Pancreas (tissue), 10 donors: ENCODE data around the gene RTL9. TPM values are rescaled to one million over a fixed set of nuclear protein-coding genes. Genes with fewer than 3 reads are reported as not detected.

Source experiments
- ATAC-seq, 4 donors: fragments of 200-7000 bp; cut with Tn5 transposase; one replicate each; pipeline versions ENCODE4 v1.8.0 to v1.9.1; 2020; ENCODE audit warnings: mild to moderate bottlenecking in 4 of 4, moderate library complexity in 4 of 4
- DNase-seq, 6 donors: peaks; one replicate each; pipeline ENCODE4 v3.0.0-alpha.2; 2020
- FAIRE-seq: peaks from 2 replicates; lab custom pipeline; 2012; peaks lifted over from hg19 to GRCh38; lab: Jason Lieb, UNC
- H3K27ac ChIP-seq, 4 donors: fragments of 200-600 bp; sonication (generic); 1 replicate in 3 of 4; 2 replicates in 1 of 4; pipeline versions ENCODE4 v1.5.0 to v1.8.0; 2020
- H3K27me3 ChIP-seq, 4 donors: fragments of 200-600 bp; one replicate each; pipeline ENCODE4 v1.8.0; 2021
- H3K36me3 ChIP-seq, 3 donors: fragments of 200-600 bp; sonication (generic) in 1 of 3; one replicate each; pipeline versions ENCODE4 v1.5.0 to v1.8.0; 2020 to 2021
- H3K4me1 ChIP-seq, 3 donors: fragments of 200-600 bp; one replicate each; pipeline ENCODE4 v1.8.0; 2021
- H3K4me3 ChIP-seq, 4 donors: fragments of 200-600 bp; sonication (generic) in 2 of 4; one replicate each; pipeline versions ENCODE4 v1.5.0 to v1.8.0; 2020 to 2021
- H3K9me3 ChIP-seq, 4 donors: fragments of 200-600 bp; one replicate each; pipeline ENCODE4 v1.8.0; 2021
- whole genome bisulfite sequencing, 2 donors: extraction: QIAGEN DNeasy Blood & Tissue Kit; methylation state at CpG; one replicate each; pipeline ENCODE4 v1.1.7; 2013; 5-methylcytosine and 5-hydroxymethylcytosine counted together
- intact Hi-C, 3 donors: fragments of 100-400 bp; cut with DNase I; formaldehyde crosslinking; loops; one replicate each; pipeline versions ENCODE4 v1.11.1 to v1.14.2; 2022
- polyA plus RNA-seq, 2 donors: library from polyadenylated mRNA; stranded (reverse); fragments of 200-250 nt; gene quantifications; one replicate each; pipeline ENCODE4 v1.2.3, GENCODE V29; 2013
- total RNA-seq, 6 donors: library from RNA; stranded (reverse); fragmentation: NEBNext Ultra II Directional in 4 of 6; extraction: Animal tissue kit (Norgen Biotek cat#: 25700) in 4 of 6; gene quantifications; one replicate each; pipeline versions ENCODE4 v1.2.1 to v1.2.4, GENCODE V29; 2021 to 2023
- TF ChIP-seq, protein P1 (sequence below), 4 donors: fragments of 200-600 bp; sonication (generic) in 3 of 4; IDR thresholded peaks; one replicate each; pipeline versions ENCODE4 v1.5.0 to v1.8.0; 2021; ENCODE audit warnings: antibody characterized with exemption in 4 of 4
- donor health status: healthy with polysubstance abuse.
- donor health status: DM: no; HTN: no; CAD: no; lungs with moderate emphysema.
- donor health status: DM: no; HTN: no; CAD: no.
- donor health status: control.
- donor health status: control.
- donor health status: Bipolar disorder and iron deficiency.
- donor health status: DM: yes; HTN: yes; CAD: no.
- donor health status: DM: no; HTN: no; CAD: no.
- donor health status: DM: no; HTN: no; CAD: no.
- donor health status: DM: yes; HTN: yes; CAD: no.

RTL9 gene
- total and polyA plus RNA-seq, 8 donors: 0.03 to 0.05 TPM; not detected in 6

DNA sequence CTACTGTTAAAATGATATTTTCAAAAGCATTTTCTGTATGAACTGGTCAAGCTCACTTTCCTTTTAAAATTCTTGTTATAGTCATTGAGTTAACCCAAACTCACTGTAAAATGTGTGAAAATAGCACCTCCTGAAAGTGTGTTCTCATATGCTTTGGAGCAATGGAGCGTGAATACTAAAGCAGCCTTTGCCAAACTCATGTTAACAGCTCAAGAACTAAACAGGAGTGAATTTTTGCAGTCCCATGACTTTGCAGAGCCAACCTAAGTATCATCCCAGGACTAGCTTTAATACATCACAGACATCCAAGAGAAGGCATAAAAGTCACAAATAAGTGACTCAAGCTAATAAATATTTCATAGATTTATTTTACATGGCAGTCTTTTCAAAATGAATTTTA lies 43.1 kb upstream of the RTL9 start:
- no peak for DNase-seq
- Histone ChIP-seq H3K27ac (no peak overlapping the region), H3K4me3 (no peak overlapping the region), H3K36me3 (no peaks in the 10 kb centered on the region), H3K9me3 (no peaks in the 10 kb centered on the region), H3K27me3 (no peaks in the 10 kb centered on the region), H3K4me1 (no peaks in the 10 kb centered on the region)
- WGBS, 2 donors: 61 to 77% methylated on average over 1 of the region's 1 CpG
- FAIRE-seq: no peak
- ATAC-seq: no peak
- TF ChIP-seq, protein P1, sequence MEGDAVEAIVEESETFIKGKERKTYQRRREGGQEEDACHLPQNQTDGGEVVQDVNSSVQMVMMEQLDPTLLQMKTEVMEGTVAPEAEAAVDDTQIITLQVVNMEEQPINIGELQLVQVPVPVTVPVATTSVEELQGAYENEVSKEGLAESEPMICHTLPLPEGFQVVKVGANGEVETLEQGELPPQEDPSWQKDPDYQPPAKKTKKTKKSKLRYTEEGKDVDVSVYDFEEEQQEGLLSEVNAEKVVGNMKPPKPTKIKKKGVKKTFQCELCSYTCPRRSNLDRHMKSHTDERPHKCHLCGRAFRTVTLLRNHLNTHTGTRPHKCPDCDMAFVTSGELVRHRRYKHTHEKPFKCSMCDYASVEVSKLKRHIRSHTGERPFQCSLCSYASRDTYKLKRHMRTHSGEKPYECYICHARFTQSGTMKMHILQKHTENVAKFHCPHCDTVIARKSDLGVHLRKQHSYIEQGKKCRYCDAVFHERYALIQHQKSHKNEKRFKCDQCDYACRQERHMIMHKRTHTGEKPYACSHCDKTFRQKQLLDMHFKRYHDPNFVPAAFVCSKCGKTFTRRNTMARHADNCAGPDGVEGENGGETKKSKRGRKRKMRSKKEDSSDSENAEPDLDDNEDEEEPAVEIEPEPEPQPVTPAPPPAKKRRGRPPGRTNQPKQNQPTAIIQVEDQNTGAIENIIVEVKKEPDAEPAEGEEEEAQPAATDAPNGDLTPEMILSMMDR (IDR thresholded peaks at IDR 0.05): no peak
- intact Hi-C loops: no loop called here

DNA sequence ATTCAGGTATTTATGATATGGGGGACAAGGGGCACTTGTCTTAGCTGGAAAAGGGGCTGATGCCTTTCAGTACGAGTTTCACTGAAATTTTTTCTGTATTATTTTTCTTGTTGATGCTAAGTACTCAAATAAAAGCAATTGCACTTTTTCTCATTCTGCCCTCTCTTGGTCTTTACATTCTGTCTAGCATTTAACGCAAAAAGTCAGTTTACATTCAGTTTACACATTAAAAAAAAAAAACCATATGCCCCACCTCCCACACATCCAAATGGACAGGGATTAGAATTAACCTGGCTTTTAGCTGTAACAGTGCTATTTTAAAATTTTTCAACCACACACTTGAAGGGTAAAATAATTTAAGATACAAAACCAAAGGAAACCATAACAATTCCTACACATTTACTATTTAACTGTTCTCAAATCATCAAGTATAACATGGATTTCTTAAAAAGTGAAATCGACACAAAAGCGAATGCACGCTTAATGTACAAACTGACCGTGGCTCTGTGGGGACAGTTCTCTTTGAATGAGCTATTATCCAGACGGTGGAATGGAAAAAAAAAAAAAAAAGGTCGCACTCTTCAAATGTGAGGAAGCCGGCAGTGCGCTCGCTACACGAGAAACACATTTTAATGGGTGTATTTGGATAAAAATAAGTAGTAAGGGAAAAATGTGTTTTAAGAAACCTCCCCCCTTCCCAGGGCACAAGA lies 42.1 kb upstream of the RTL9 start:
- 4 to 30% methylated on average over 12 of the region's 12 CpGs for WGBS, 2 donors

DNA sequence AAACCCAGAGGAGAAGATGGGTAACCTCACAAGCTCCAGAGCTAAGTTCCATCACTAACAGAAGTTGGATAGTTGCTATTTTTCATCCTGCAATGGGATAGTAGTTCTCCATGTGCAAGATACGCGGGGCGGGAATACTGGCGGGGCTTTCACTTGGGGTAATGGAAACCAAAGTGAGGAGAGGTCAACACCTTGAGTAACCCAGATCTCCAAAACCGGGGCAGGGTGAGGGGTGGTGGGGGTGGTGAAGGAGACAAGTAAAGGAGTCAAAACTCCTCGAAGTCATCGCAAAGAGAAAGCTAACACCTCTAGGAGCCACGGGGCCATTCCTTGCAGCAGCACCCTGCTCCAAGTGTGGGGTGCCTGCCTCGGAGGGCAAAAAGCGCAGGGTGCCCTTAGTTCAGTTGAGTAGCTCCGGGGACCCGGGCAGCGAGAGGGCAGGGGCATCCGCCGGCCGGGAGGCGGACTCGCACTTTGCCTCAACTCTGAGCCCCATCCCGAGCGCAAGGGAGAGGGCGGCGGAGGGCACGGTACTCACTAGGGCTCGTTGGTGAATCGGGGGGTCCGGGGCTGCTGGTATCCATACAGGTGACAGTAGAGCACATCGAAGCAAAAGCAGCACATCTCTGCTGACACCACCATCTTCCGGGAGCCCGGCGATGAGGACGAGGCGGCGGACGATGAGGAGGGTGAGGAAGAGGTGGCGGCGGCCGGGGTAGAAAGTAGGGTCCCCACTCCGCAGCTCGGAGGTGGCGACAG lies 41.4 kb upstream of the RTL9 start:
- peak; percentile 9 to 68 (median 27) for DNase-seq
- ATAC-seq: peak; percentile 38 to 58 (median 53)
- intact Hi-C loops: no loop called here
- H3K36me3 ChIP-seq: no peaks in the 10 kb centered on the region
- 1 to 42% methylated on average over 33 to 40 of the region's 40 CpGs for WGBS, 2 donors
- H3K4me1 ChIP-seq: no peaks in the 10 kb centered on the region
- no peaks in the 10 kb centered on the region for H3K9me3 ChIP-seq
- peak overlapping the region; percentile 43 to 62 (median 56) for H3K4me3 ChIP-seq
- H3K27ac ChIP-seq: peak overlapping the region; percentile 67 to 83 (median 75)
- TF ChIP-seq, protein P1 (IDR thresholded peaks at IDR 0.05): no peak
- no peak for FAIRE-seq
- H3K27me3 ChIP-seq: no peaks in the 10 kb centered on the region

More for the DNA sequence above, 42.1 kb upstream of the RTL9 start:
- H3K9me3 ChIP-seq: no peaks in the 10 kb centered on the region
- H3K36me3 ChIP-seq: no peaks in the 10 kb centered on the region
- no peak for ATAC-seq
- no peak for FAIRE-seq
- peak overlapping the region in 3 of 4 donors; percentile 43 to 62 (median 58) for H3K4me3 ChIP-seq
- intact Hi-C loops: no loop called here
- no peak for DNase-seq
- H3K27ac ChIP-seq: no peak overlapping the region
- H3K4me1 ChIP-seq: no peaks in the 10 kb centered on the region
- no peaks in the 10 kb centered on the region for H3K27me3 ChIP-seq
- TF ChIP-seq, protein P1 (IDR thresholded peaks at IDR 0.05): no peak

DNA sequence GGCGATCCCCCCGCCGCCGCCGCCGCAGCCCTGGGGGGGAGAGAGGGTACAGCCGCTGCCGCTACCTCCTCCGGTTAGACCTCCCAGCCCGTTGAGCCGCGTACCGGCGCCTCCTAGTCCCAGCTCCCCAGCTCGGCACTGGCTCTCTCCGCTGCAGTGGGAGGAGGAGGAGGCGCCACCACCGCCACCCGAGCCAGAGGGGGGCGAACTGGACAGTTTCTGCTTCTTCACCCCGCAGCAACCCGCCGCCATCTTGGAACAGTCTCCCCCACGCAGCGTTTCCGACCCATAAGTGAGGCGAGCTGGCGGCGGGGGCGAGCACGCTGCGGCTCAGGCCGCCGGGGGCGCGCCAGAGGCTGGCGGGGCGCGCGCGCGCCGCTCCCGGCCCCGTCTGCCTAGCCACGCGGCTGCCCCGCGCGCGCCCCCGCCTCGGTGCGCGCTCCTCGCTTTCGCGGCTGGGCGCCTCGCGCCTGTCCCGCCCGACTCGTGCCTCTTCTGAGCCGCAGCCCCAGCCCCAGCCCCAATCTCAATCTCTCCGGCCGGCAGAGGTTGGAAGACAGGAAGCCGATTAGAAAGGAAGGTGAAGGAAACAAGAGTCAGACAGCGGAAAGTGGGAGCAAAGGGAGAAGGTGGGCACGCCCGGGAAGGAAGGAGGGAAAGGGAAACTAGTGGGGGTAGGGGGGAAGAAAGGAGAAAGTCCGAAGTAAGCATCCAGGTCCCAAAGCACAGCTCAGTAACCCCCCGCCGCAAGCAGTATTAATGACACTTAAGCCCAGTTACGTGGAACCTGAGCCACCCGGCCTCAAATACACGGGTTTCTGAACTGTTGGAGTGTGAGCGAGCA lies 40.6 kb upstream of the RTL9 start, which contains the start of gene AMMECR1:
Gene AMMECR1, minus strand, starts transcription at position 266 of the 844 bp plus-strand sequence. Its CDS starts 14 bp downstream, at position 252.
- DNase-seq: peak; percentile 73 to 87 (median 79)
- peak within 1 kb of the TSS; percentile 43 to 62 (median 56) for H3K4me3 ChIP-seq
- no peaks in the 10 kb centered on the region for H3K27me3 ChIP-seq
- WGBS, 2 donors: 0 to 16% methylated on average over 61 to 78 of the region's 78 CpGs
- no peaks in the 10 kb centered on the region for H3K4me1 ChIP-seq
- intact Hi-C loops: no loop called here
- no peaks in the 10 kb centered on the region for H3K36me3 ChIP-seq
- TF ChIP-seq, protein P1 (IDR thresholded peaks at IDR 0.05): no peak
- ATAC-seq: peak; percentile 92 to 96 (median 94)
- no peaks in the 10 kb centered on the region for H3K9me3 ChIP-seq
- H3K27ac ChIP-seq: peak within 1 kb of the TSS; percentile 67 to 89 (median 80)
- no peak for FAIRE-seq
